ENCODE results near the gene RTBDN.
"Not testable (repeated sequence)": the region's sequence is repeated elsewhere in the genome, so short reads cannot be mapped to it uniquely, and the experiment has no call there.

The RTBDN gene

DNA sequence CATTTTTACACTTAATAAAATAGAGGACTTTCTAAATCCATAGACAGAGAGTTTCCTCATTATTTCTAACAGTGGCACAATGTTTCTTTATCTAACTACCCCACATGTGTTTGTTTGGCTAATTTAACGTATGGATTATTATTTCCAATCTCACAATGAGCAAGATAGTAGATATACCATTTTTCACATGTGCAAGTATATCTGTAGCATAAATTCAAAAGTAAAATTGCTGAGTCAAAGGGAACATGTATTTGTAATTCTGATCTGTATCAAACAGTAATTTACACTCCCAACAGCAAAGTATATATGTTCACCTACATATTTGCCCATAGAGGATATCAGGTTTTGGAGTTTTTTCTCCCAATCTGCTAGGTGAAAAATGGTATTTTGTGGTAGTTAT is 22.3 kb upstream of the RTBDN start:
- no peak for DNase-seq

- DNase-seq = no peak
Observed at GRCh38 chr19:12847159-12848139, 13.1 kb upstream of the RTBDN start.

DNA sequence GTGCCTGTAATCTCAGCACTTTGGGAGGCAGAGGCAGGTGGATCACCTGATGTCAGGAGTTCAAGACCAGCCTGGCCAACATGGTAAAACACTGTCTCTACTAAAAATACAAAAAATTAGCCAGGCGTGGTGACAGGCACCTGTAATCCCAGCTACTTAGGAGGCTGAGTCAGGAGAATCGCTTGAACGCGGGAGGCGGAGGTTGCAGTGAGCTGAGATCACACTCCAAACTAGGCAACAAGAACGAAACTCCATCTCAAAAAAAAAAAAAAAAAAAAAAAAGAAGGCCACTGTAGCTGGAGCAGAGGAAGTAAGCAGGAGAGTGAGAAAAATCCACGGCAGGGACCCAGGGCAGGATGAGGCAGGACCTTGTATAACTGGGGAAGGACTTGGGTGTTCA is 12.2 kb upstream of the RTBDN start:
- DNase-seq = not testable (repeated sequence)

GRCh38 chr19:12843999-12844732 is 9.8 kb upstream of the RTBDN start:
- DNase-seq = no peak

DNA sequence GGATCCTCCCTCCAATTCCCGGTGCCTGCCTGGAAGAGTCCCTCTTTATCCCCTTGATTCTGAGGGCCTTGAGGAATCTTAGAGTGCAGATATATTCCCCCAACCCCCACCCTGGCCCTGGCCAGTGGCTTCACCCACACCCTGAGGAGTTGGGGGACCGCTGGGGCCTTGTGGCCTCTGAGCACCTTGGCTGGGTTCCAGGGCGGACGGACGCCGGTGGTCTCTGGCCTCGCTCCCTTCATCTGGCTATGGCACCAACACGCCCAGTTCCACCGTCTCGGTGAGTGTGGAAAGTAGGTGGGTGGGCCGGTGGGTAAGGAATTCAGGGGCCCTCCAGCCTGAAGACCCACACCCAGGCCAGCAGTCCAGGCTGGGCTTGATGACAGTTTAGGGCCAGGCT is 8.9 kb upstream of the RTBDN start:
- DNase-seq = no peak

DNA sequence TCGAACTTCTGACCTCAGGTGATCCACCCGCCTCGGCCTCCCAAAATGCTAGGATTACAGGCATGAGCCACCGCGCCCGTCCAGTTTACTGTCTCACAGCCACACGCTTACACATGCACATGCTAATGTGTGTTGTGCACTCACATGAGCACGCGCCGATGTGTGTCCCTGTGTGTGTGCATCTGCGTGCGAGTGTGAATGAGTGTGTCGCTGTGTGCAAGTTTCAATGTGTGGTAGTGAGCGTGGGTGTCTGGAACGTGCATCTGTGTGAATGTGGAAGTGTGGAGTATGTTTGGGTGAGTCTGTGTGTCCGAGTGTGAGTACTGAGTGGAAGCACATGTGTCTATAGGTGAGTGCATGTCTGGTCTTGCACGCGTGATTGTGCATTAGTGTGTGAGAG is 8.1 kb upstream of the RTBDN start:
- DNase-seq = no peak

- DNase-seq = no peak
Observed at GRCh38 chr19:12841094-12841493, 6.7 kb upstream of the RTBDN start.

GRCh38 chr19:12840091-12841079 is 6.0 kb upstream of the RTBDN start:
- peak in 1 of 2 experiments; percentile 39 for DNase-seq

DNA sequence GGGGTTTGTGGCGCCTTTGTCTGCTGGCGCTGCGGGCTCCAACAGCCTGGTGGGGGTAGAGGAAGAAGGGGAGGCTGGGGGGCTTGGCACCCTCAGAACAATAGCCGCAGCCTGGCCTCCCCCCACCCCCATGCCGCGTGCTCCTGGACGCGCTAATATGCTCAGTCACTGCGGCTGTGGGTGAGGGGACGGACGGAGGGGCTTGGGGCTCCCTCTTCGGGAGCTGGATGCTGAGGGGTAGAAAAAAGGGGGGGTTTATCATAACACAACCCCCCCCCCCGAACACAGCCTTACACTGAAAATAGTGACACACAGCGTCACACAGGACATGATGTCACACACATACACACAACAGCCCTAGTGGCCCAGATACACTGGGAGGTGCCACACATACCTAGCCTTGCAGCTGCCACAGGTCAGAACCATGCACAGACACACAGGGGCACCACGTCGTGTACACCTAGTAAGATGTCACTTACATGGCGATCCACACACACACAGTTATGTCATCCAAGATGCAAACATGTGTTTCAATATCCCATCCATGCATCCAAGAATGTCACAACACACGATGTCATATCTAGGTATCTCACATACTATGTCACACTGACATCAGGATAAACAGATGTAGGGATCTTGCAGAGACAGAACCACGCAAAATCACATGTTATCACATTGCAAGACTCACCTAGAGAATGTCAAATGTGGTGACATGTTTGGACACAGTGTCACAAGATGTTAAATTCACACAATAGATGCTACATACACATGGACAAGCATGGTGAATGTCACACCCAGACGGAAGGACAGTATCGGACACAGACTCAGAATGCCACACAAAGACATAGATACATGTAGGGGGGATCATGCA is 4.7 kb upstream of the RTBDN start:
- no peak for DNase-seq

DNA sequence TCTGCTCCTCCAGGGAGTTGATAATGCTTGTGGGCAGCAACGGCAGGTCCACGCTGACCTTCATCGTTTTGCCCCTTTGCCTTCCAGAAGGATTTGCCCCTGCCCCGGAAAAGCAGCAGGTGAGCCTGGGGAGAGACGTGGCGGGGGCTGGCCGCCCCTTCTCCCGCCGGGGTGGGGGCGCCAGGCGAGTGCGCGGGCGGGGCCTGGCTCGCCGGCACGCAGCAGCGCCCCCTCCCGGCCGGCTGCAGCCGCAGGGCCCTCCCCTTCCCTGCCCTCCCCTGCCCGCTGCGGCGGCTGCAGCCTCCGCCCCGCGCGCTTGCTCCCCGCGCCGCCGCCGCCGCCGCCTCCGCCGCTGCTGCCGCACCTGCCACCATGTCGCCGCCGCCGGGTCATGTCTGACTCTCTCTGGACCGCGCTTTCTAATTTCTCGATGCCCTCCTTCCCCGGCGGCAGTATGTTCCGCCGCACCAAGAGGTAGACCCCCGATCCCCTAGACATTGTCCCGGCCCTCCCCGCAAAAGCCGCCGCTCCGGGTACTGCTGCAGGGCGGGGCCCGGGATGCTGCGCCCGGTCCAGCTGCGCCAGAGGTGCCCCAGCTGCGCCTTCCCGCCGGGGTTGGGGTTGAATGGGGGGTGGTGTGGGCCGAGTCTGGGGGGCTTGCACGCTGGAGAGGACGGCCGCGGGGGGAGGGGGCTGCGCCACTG is 4.0 kb upstream of the RTBDN start, which contains the start of gene MAST1:
TSS of gene MAST1 (plus strand) at position 334 of the 704 bp plus-strand sequence. CDS start at position 392, 58 bp downstream.
- DNase-seq = peak in 1 of 2 experiments; percentile 69

GRCh38 chr19:12837225-12837624 is 2.8 kb upstream of the RTBDN start:
- no peak for DNase-seq

GRCh38 chr19:12836529-12836863 is 2.1 kb upstream of the RTBDN start:
- no peak for DNase-seq

DNA sequence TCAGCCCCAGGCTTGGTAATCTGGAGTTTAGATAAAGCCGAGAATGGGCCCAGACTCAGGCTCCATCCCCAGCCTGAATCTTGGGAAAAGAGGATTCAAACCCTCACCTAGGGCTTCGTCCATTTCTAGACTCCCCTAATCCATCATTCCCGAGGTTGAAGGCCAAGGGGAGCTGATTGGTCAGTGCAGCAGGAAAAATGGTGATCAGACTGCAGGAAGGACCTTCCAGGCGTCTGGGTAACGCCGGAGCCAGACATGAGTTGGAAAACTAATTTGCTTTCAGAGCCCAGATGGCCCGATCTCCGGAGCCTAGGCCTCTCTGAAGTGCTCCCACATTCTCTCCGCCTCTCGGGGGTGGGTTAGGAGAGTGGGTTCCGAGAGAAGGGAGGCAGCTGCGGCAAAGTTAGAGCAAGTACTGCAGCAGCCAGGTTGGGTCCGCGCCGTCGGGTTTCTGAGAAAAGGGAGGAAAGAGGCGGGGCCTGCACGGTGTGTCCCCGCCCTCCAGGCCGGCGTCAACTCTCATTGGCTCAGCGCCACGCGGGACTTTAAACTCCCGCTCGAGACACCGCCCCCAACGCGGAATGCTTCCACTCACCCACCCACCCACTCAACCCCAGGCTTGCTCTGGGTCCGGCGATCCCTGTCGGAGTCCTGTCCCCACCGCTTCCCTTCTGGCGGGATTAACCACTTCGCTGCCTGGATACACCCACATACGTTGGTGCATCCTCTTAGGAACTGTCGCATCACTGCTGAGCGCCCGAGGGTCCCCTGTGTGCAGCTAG is 788 bp upstream of the RTBDN start:
- DNase-seq = peak in 1 of 2 experiments; percentile 60

DNA sequence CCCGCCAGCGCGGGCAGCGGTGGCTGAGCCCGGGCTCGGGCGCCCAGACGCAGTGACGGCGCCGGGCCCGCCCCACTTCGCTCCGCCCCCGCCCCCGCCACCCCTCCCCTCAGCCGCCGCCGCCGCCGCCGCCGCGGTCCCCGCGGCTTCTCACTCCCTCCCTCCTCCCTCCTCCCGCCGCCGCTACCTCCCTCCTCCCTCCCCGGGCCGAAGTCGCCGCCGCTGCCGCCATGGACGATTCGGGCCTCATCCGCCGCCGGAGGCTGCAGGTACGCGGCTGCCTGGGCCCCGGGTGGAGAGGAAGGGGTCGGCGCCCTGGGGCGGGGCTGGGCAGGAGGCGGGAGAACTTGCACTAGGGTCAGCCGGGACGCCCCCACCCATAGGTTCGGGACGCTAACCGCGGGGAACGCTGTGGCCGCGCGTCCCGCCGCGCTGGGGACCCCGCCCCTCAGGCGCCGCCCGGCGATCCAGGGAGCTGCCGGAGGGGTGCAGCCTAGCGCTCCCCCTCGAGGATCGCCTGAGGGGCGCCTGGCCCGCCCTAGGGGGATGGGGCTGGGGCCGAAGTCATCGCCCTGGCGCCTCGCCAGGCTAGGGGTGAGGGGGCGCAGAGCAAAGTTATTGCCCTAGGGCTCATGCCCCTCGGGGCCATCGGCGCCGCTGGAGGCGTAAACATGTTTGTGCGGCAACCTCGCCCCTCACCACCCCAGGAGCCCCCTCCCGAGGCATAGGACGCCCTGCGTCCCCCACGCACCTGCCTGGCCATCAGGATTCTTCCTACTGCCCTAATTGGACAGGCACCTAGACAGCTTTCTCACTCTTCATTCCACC is 427 bp downstream of the RTBDN start:
- peak in 1 of 2 experiments; percentile 85 for DNase-seq

GRCh38 chr19:12833418-12833737 is 1.0 kb downstream of the RTBDN start:
- DNase-seq = no peak

DNA sequence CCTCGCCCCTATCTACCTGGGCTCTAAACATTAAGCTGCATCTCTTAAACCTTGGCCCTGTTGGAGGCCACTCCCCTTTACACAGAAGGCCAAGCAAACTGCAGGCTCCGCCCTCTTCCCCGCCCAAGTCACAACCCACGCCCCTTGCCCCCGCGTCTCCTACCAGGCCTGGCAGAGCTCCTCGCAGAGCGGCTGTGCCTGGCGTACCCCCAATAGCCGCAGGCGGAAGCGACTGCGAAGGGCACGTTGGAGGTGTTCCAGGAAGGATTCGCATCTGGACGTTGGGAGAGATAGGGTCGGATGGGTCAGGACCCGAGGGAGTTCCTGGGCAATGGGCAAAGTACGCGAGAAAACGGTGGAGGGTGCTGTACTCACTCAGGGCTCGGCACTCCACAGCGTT is 5.9 kb downstream of the RTBDN start:
- peak; percentile 60 to 82 for DNase-seq

DNA sequence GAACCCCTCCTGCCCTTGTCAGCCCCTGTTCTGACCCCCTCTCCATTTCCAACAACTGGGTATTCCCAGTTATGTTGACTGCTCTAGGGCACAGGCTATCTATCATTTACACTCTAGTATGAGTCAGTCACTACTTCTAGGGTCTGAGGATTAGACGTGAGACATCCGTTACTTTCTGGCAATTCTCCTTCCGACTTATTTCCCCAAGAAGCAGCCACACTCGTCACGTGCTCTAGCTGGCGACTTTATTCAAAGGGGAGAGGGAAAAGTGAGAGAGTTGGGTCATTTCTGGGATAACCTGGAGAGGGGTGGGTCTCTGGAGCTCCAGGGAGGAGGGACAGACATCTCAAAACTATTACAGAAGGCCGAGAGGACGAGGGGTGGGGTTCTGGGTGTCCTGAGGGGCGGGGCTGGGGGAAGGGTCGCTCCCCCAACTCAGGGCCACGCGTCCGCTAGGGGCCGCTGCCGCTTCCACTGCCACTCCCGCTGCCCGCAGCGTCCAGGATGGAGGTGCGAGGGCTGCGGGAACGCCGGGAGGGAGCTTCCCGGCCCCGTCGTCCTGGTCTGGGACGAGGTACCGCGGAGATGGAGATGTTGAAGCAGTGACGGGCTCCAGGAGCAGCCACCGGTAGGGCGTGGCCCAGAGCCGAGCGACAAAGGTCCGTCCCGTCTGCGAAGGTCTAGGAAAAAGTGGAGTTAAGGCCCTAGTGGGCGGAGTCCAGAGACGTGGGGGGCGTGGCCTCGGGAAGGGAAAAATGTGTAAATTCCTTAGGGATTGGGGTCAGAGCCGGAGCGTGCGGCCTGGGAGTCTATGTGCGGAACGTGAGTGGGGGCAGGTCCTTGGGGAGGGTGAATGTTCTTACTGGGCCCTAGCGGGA is 8.9 kb downstream of the RTBDN start:
- DNase-seq = no peak

DNA sequence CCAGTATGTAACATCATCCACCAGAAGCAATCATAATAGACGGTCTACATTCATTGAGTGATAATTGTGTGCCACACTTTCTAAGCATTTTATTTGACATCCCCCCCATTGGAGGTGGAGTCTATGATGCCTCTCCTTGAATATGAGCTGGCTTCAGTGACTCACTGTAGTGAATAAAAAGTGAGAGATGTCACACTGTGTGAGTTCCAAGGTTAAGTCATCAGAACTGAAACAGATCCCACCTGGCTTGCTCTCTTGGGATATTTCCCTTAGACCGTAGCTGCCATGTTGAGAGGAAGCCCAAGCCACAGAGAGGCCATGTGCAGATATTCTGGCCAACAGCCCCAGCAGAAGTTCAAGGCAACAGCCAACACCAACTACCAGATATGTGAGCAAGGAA is 12.6 kb downstream of the RTBDN start:
- no peak for DNase-seq

All from NCI-H446 (cell line).